Panc1 (cell line): ENCODE data around the gene RIC1. TPM values are rescaled to one million over a fixed set of nuclear protein-coding genes. Genes with fewer than 3 reads are reported as not detected.
"Not testable (repeated sequence)": the region's sequence is repeated elsewhere in the genome, so short reads cannot be mapped to it uniquely, and the experiment has no call there.

Experiments
- ATAC-seq: fragments of 200-7000 bp; cut with Tn5 transposase; 2 replicates; pipeline ENCODE4 v1.9.1; 2020; ENCODE audit warnings: mild to moderate bottlenecking, moderate library complexity
- BruUV-seq: library from RNA; stranded (reverse); fragments of 400-500 nt; replicated peaks from 2 replicates; lab custom pipeline; 2021; lab: Mats Ljungman, UMichigan
- CTCF ChIA-PET: fragments of 300-600 bp; sonication (Branson Sonifier 250); formaldehyde crosslinking; loops from one replicate; lab custom pipeline; 2022; ENCODE audit warnings: antibody characterized with exemption; lab: Charles Lee
- POLR2A ChIA-PET: fragments of 300-600 bp; sonication (Branson Sonifier 250); formaldehyde crosslinking; loops from one replicate; lab custom pipeline; 2022; ENCODE audit warnings: antibody characterized with exemption; lab: Charles Lee
- DNase-seq: peaks from one replicate; pipeline ENCODE4 v3.0.0-alpha.2; 2010; ENCODE audit warnings: low read depth, low spot score
- H3K27ac ChIP-seq: 2 replicates; pipeline ENCODE4 v1.5.1; 2011; ENCODE audit warnings: mild to moderate bottlenecking, low read length, inconsistent platforms
- H3K27me3 ChIP-seq: fragments of 200-500 bp; sonication (Bioruptor generic); 2 replicates; pipeline ENCODE4 v1.6.0; 2014; ENCODE audit warnings: low read length, inconsistent platforms; ENCODE audit not compliant: control insufficient read depth, insufficient read depth
- H3K36me3 ChIP-seq: fragments of 200-500 bp; sonication (Bioruptor generic); 2 replicates; pipeline ENCODE4 v1.5.1; 2014; ENCODE audit warnings: inconsistent platforms, mild to moderate bottlenecking, low read length, moderate library complexity; ENCODE audit not compliant: control insufficient read depth, insufficient read depth
- H3K4me1 ChIP-seq: 2 replicates; pipeline ENCODE4 v1.5.1; 2011; ENCODE audit warnings: inconsistent platforms, mild to moderate bottlenecking, low read length, moderate library complexity; ENCODE audit not compliant: control insufficient read depth, insufficient read depth
- H3K4me3 ChIP-seq, 2 experiments: 2 replicates each; pipeline ENCODE4 v1.5.1; 2011 to 2012; ENCODE audit warnings: low read depth in 2 of 2, low read length in 2 of 2, mild to moderate bottlenecking in 2 of 2, inconsistent platforms in 1 of 2, moderate library complexity in 1 of 2
- H3K9me3 ChIP-seq: fragments of 200-500 bp; sonication (Bioruptor generic); 2 replicates; pipeline ENCODE4 v1.5.1; 2014; ENCODE audit warnings: low read depth, mild to moderate bottlenecking, inconsistent platforms, low read length, moderate library complexity; ENCODE audit not compliant: control insufficient read depth, insufficient read depth
- POLR2AphosphoS5 ChIP-seq: IDR thresholded peaks from 2 replicates; pipeline ENCODE4 v1.6.1; 2012; ENCODE audit warnings: mild to moderate bottlenecking, low read depth, low read length, moderate library complexity
- SIN3A ChIP-seq: IDR thresholded peaks from 2 replicates; pipeline ENCODE4 v1.6.1; 2012; ENCODE audit warnings: low read depth, mild to moderate bottlenecking, low read length, moderate library complexity, borderline replicate concordance; ENCODE audit not compliant: insufficient read depth
- TCF7L2 ChIP-seq: IDR thresholded peaks from 2 replicates; pipeline ENCODE4 v1.6.1; 2011; ENCODE audit warnings: mild to moderate bottlenecking, low read depth, low read length, inconsistent platforms
- in situ Hi-C: cut with HindIII; loops from 2 replicates; pipeline ENCODE4 v1.10.0; 2016; ENCODE audit warnings: low sequenced_read_pairs, low pct_unique_long_range_greater_than_20kb
- intact Hi-C: fragments of 100-400 bp; cut with micrococcal nuclease; formaldehyde crosslinking; loops from one replicate; pipeline ENCODE4 v1.10.0; 2022; ENCODE audit not compliant: unreplicated experiment
- total RNA-seq: library from RNA; stranded (reverse); gene quantifications from one replicate; pipeline ENCODE4 v1.2.1, GENCODE V29; 2021; ENCODE audit not compliant: unreplicated experiment
- TF ChIP-seq, protein P1 (sequence below), 2 experiments: IDR thresholded peaks; 2 replicates each; pipeline ENCODE4 v1.6.1; 2011 to 2012; ENCODE audit warnings: low read depth in 2 of 2, control low read depth in 1 of 2, low read length in 1 of 2, mild to moderate bottlenecking in 1 of 2, moderate library complexity in 1 of 2; ENCODE audit not compliant: insufficient read depth in 1 of 2
- TF ChIP-seq, protein P2 (sequence below): fragments of 450-650 bp; IDR thresholded peaks from 2 replicates; pipeline ENCODE4 v1.5.1; 2017; ENCODE audit warnings: mild to moderate bottlenecking

The RIC1 gene
- total RNA-seq, 1 experiment from 2014 or later: 7.0 TPM

DNA sequence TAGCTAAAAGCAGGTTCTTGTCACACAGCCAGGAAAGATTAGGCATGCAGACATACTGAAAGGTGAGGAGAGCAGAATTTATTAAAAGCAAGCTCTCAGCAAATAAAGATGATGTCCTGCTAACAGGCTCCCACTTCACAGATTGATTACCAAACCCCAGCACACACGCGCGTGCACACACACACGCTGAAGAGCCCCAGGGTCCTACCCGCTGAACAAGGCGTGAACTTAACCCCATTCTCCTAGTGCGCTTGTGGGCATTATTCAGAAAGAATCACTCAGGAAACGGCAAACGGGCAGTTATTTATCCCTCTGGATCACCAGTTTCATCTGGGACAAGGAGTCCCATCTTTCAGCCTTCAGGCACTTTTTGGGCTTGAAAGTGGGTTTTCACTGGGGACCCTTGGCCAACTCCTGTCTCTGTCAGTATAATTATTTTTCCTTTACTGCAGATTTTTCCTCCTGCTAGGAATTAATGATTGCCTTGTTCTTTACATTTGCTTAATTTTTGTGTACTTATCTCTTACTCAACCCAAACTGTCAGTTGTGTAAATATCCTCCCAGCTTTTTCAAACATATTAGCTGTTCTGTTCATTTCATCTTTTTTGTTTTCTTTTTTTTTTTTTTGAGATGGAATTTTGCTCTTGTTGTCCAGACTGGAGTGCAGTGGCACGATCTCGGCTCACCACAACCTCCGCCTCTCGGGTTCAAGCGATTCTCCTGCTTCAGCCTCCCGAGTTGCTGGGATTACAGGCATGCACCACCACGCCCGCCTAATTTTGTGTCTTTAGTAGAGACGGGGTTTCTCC, 92.6 kb downstream of the RIC1 start:
- in situ Hi-C loops: no loop called here
- Histone ChIP-seq H3K9me3 (no peaks in the 10 kb centered on the region), H3K36me3 (no peaks in the 10 kb centered on the region), H3K4me1 (no peaks in the 10 kb centered on the region), H3K27me3 (no peaks in the 10 kb centered on the region), H3K27ac (no peak overlapping the region), H3K4me3 (no peak overlapping the region)
- POLR2A ChIA-PET: no interaction called here
- TF ChIP-seq, protein P1, sequence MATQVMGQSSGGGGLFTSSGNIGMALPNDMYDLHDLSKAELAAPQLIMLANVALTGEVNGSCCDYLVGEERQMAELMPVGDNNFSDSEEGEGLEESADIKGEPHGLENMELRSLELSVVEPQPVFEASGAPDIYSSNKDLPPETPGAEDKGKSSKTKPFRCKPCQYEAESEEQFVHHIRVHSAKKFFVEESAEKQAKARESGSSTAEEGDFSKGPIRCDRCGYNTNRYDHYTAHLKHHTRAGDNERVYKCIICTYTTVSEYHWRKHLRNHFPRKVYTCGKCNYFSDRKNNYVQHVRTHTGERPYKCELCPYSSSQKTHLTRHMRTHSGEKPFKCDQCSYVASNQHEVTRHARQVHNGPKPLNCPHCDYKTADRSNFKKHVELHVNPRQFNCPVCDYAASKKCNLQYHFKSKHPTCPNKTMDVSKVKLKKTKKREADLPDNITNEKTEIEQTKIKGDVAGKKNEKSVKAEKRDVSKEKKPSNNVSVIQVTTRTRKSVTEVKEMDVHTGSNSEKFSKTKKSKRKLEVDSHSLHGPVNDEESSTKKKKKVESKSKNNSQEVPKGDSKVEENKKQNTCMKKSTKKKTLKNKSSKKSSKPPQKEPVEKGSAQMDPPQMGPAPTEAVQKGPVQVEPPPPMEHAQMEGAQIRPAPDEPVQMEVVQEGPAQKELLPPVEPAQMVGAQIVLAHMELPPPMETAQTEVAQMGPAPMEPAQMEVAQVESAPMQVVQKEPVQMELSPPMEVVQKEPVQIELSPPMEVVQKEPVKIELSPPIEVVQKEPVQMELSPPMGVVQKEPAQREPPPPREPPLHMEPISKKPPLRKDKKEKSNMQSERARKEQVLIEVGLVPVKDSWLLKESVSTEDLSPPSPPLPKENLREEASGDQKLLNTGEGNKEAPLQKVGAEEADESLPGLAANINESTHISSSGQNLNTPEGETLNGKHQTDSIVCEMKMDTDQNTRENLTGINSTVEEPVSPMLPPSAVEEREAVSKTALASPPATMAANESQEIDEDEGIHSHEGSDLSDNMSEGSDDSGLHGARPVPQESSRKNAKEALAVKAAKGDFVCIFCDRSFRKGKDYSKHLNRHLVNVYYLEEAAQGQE (IDR thresholded peaks at IDR 0.05; ENCODE audit: insufficient read depth in 1 of 2, low read depth in 2 of 2, low read length in 1 of 2): no peak
- TF ChIP-seq TCF7L2 (no peak), SIN3A (no peak), POLR2AphosphoS5 (no peak)
- TF ChIP-seq, protein P2, sequence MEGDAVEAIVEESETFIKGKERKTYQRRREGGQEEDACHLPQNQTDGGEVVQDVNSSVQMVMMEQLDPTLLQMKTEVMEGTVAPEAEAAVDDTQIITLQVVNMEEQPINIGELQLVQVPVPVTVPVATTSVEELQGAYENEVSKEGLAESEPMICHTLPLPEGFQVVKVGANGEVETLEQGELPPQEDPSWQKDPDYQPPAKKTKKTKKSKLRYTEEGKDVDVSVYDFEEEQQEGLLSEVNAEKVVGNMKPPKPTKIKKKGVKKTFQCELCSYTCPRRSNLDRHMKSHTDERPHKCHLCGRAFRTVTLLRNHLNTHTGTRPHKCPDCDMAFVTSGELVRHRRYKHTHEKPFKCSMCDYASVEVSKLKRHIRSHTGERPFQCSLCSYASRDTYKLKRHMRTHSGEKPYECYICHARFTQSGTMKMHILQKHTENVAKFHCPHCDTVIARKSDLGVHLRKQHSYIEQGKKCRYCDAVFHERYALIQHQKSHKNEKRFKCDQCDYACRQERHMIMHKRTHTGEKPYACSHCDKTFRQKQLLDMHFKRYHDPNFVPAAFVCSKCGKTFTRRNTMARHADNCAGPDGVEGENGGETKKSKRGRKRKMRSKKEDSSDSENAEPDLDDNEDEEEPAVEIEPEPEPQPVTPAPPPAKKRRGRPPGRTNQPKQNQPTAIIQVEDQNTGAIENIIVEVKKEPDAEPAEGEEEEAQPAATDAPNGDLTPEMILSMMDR: no peak
- CTCF ChIA-PET: no interaction called here
- intact Hi-C loops: no loop called here
- DNase-seq (no peak), ATAC-seq (no peak)
- no TSS peak for BruUV-seq

DNA sequence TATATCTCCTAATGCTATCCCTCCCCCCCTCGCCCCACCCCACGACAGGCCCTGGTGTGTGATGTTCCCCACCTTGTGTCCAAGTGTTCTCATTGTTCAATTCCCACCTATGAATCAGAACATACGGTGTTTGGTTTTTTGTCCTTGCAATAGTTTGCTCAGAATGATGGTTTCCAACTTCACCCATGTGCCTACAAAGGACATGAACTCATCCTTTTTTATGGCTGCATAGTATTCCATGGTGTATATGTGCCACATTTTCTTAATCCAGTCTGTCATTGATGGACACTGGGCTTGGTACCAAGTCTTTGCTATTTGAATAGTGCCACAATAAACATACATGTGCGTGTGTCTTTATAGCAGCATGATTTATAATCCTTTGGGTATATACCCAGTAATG, 93.8 kb downstream of the RIC1 start:
- POLR2A ChIA-PET, CTCF ChIA-PET, DNase-seq: not testable (repeated sequence)

DNA sequence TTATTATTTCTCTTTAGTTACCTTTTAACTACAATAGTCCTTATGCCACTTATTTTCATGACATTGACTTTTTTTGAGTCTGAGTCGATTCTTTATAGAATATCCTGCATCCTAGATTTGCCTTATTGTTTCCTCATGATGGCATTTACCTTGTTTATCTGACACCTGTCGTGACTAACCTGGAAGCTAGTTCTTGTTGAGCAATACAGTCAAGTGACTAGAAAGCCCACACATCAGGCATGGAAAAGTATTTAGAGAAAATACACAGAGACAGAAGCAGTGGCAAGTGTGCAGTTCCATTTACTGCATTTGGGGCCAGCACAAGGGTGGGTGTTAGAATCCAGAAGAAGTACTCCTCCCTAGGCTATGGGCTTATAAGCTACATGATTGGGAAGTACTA, 106.2 kb downstream of the RIC1 start:
- H3K27ac ChIP-seq: no peak overlapping the region
- H3K4me1 ChIP-seq: no peaks in the 10 kb centered on the region
- ChIA-PET POLR2A (no interaction called here), CTCF (no interaction called here)
- ATAC-seq: no peak
- no peaks in the 10 kb centered on the region for H3K36me3 ChIP-seq
- H3K27me3 ChIP-seq: no peaks in the 10 kb centered on the region
- intact Hi-C loops: no loop called here
- BruUV-seq: no TSS peak
- in situ Hi-C loops: no loop called here
- no peak for DNase-seq
- H3K9me3 ChIP-seq: no peaks in the 10 kb centered on the region
- TF ChIP-seq, protein P2: no peak
- no peak for TF ChIP-seq POLR2AphosphoS5
- TF ChIP-seq, protein P1 (IDR thresholded peaks at IDR 0.05; ENCODE audit: insufficient read depth in 1 of 2, low read depth in 2 of 2, low read length in 1 of 2): no peak
- TF ChIP-seq SIN3A: no peak
- no peak for TF ChIP-seq TCF7L2
- no peak overlapping the region for H3K4me3 ChIP-seq

More for the DNA sequence above, 93.8 kb downstream of the RIC1 start:
- ATAC-seq, H3K4me3 ChIP-seq, intact Hi-C loops, H3K27ac ChIP-seq, in situ Hi-C loops, H3K27me3 ChIP-seq, H3K4me1 ChIP-seq, H3K9me3 ChIP-seq, H3K36me3 ChIP-seq, BruUV-seq: not testable (repeated sequence)
